ENCODE data around the gene AZU1.

AZU1 gene

GRCh38 chr19:791567-792305 lies 35.9 kb upstream of the AZU1 start:
- ChIA-PET CTCF (interaction anchor here (0.6 kb wide), 1 partner anchor 291 kb away, joined by 4 read pairs; no protein-coding TSS in a partner anchor), POLR2A (no interaction called here)
- H3K9me3 ChIP-seq (ENCODE audit: control insufficient read depth, insufficient read depth, low read depth, low read length) = no peaks in the 10 kb centered on the region
- TF ChIP-seq MYNN (tag by site-specific recombination; IDR thresholded peaks at IDR 0.05; ENCODE audit: borderline replicate concordance) (no peak), GLIS1 (tag by site-specific recombination; IDR thresholded peaks at IDR 0.05) (peak; percentile 84), ZNF341 (tag by site-specific recombination; IDR thresholded peaks at IDR 0.05; ENCODE audit: low read depth) (no peak), ZNF785 (tag by site-specific recombination; IDR thresholded peaks at IDR 0.05) (no peak), ZNF530 (tag by site-specific recombination; IDR thresholded peaks at IDR 0.05; ENCODE audit: low read depth) (no peak), KLF1 (tag by site-specific recombination; IDR thresholded peaks at IDR 0.05) (peak; percentile 43), ZNF654 (tag by site-specific recombination; IDR thresholded peaks at IDR 0.05; ENCODE audit: low read depth) (no peak)
- H3K36me3 ChIP-seq (ENCODE audit: control insufficient read depth in 2 of 2, insufficient read depth in 1 of 2, low read length in 2 of 2) = no peaks in the 10 kb centered on the region
- no peak overlapping the region for H3K4me3 ChIP-seq (ENCODE audit: low read depth, low read length)
- peaks cover 2% of the 10 kb centered on the region; the same call in 1 of the 2 replicates for H3K4me1 ChIP-seq (ENCODE audit: control insufficient read depth, insufficient read depth, low read length)
- no peak overlapping the region for H3K27ac ChIP-seq (ENCODE audit: extremely low read depth, low read depth, low read length)

GRCh38 chr19:792306-792885 lies 35.2 kb upstream of the AZU1 start:
- Histone ChIP-seq H3K27ac (ENCODE audit: extremely low read depth, low read depth, low read length) (no peak overlapping the region), H3K4me3 (ENCODE audit: low read depth, low read length) (no peak overlapping the region), H3K9me3 (ENCODE audit: control insufficient read depth, insufficient read depth, low read depth, low read length) (no peaks in the 10 kb centered on the region), H3K4me1 (ENCODE audit: control insufficient read depth, insufficient read depth, low read length) (peaks cover 2% of the 10 kb centered on the region; the same call in 1 of the 2 replicates), H3K36me3 (ENCODE audit: control insufficient read depth in 2 of 2, insufficient read depth in 1 of 2, low read length in 2 of 2) (no peaks in the 10 kb centered on the region)
- TF ChIP-seq KLF16 (tag by site-specific recombination; IDR thresholded peaks at IDR 0.05) (no peak), ZSCAN23 (tag by site-specific recombination; IDR thresholded peaks at IDR 0.05) (no peak), ZNF223 (tag by site-specific recombination; IDR thresholded peaks at IDR 0.05) (no peak), ZNF146 (tag by site-specific recombination; IDR thresholded peaks at IDR 0.05) (no peak)
- ChIA-PET POLR2A (no interaction called here), CTCF (interaction anchor here (0.6 kb wide), 1 partner anchor 22 kb away, joined by 4 read pairs; no protein-coding TSS in a partner anchor)

GRCh38 chr19:793806-794205 lies 33.8 kb upstream of the AZU1 start:
- Histone ChIP-seq H3K4me3 (ENCODE audit: low read depth, low read length) (no peak overlapping the region), H3K4me1 (ENCODE audit: control insufficient read depth, insufficient read depth, low read length) (peaks cover 2% of the 10 kb centered on the region; the same call in 1 of the 2 replicates), H3K36me3 (ENCODE audit: control insufficient read depth in 2 of 2, insufficient read depth in 1 of 2, low read length in 2 of 2) (peaks cover 0 to 7% of the 10 kb centered on the region in 2 experiments; a peak in 1 of 3 replicates), H3K9me3 (ENCODE audit: control insufficient read depth, insufficient read depth, low read depth, low read length) (no peaks in the 10 kb centered on the region), H3K27ac (ENCODE audit: extremely low read depth, low read depth, low read length) (no peak overlapping the region)
- POLR2A ChIA-PET = interaction anchor here (0.6 kb wide), 1 partner anchor 548 kb away, joined by 8 read pairs; no protein-coding TSS in a partner anchor
- TF ChIP-seq ZNF175 (tag by site-specific recombination; IDR thresholded peaks at IDR 0.05) = no peak
- TF ChIP-seq PRDM1 (tag by site-specific recombination; IDR thresholded peaks at IDR 0.05) = no peak
- no peak for TF ChIP-seq ZBTB48 (tag by site-specific recombination; IDR thresholded peaks at IDR 0.05)
- TF ChIP-seq MEIS1 (CRISPR knock-in tag; IDR thresholded peaks at IDR 0.05; ENCODE audit: borderline replicate concordance) = no peak
- no peak for TF ChIP-seq YY2 (tag by site-specific recombination; IDR thresholded peaks at IDR 0.05)
- TF ChIP-seq REPIN1 (tag by site-specific recombination; IDR thresholded peaks at IDR 0.05; ENCODE audit: low read depth) = no peak
- TF ChIP-seq INSM2 (tag by site-specific recombination; IDR thresholded peaks at IDR 0.05) = no peak
- TF ChIP-seq SALL2 (tag by site-specific recombination; IDR thresholded peaks at IDR 0.05; ENCODE audit: borderline replicate concordance) = no peak
- TF ChIP-seq ZSCAN30 (tag by site-specific recombination; IDR thresholded peaks at IDR 0.05) = no peak
- TF ChIP-seq MYNN (tag by site-specific recombination; IDR thresholded peaks at IDR 0.05; ENCODE audit: borderline replicate concordance) = no peak
- CTCF ChIA-PET = interaction anchor here (0.6 kb wide), 1 partner anchor 279 kb away, joined by 5 read pairs; no protein-coding TSS in a partner anchor

All from HEK293 (cell line).